Colon (tissue), 2 donors: ENCODE measurements around the gene RAB7B.
"Not testable (repeated sequence)": the region's sequence is repeated elsewhere in the genome, so short reads cannot be mapped to it uniquely, and the experiment has no call there.

Experiments
- FAIRE-seq: peaks from 2 replicates; lab custom pipeline; 2012; peaks lifted over from hg19 to GRCh38; lab: Jason Lieb, UNC
- donor health status: control.
- donor health status: control.

Gene RAB7B, protein sequence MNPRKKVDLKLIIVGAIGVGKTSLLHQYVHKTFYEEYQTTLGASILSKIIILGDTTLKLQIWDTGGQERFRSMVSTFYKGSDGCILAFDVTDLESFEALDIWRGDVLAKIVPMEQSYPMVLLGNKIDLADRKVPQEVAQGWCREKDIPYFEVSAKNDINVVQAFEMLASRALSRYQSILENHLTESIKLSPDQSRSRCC

DNA sequence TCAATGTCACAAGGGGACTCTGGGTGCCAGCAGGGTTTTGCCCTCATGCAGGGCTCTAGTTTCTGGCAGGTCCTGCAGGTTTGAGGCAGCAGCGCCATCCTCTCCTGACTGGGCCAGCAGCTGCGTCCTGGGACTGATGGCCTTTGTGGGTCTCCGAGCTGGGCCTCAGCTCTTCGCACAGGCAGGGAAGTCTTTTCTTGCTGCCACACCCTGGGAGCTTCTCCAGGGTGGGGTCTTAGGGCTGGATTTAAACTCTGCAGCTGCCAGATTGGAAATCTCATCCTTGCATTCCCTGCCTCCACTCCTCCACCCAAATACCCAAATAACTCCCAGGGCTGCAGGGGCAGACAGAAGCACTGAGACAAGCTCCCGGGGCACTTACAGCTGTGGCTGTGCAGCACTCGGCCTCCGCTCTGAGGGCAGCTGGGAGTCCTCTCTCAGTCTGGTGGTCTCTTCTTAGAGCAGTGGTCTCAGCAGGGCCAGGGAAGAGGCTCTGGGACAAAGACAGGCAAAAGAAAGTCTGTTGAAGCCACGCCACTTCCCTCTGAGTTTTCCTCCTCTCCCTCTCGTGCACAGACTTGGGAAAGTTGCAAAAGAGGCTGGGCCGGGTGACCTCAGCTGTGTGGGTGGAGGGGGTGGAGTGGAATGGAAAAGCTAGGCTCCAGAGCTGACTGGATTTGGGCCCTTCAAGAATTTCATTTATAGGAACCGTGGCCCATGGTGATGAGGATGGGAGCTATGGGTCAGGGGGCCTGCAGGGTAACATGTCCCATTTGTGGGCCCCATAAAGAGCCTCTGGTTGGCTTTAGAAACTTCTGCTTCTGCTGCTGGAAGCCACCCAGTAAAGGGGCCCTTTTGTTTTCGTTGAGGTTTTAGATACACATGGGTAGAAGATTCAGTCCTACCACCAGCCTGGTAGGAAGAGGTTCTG is at the start of gene RAB7B:
TSS of gene RAB7B (minus strand) at position 525 of the 931 bp plus-strand sequence. CDS start 9,260 bp downstream, outside the sequence.
- FAIRE-seq: no peak

DNA sequence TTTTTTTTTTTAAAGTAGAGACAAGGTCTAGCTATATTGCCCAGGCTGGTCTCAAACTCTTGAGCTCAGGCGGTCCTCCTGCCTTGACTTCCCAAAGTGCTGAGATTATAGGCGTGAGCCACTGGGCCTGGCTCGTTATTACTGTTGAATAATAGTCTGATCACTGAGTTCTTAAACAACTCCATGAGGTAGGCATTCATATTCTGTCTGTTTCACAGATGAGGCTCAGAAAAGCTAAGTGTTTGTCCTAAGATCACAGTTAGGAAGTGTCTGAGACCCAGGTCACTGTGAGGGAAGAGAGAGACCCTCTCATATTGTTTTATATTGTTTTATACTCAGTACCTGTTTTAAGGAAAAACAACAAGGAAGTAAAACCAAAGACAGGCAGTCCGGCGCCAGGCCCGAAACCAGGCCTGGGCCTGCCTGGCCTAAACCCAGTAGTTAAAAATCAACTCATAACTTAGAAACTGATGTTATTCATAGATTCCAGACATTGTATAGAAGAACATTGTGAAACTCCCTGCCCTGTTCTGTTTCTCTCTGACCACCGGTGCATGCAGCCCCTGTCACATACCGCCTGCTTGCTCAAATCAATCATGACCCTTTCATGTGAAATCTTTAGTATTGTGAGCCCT is 49.2 kb upstream of the RAB7B start:
- not testable (repeated sequence) for FAIRE-seq

DNA sequence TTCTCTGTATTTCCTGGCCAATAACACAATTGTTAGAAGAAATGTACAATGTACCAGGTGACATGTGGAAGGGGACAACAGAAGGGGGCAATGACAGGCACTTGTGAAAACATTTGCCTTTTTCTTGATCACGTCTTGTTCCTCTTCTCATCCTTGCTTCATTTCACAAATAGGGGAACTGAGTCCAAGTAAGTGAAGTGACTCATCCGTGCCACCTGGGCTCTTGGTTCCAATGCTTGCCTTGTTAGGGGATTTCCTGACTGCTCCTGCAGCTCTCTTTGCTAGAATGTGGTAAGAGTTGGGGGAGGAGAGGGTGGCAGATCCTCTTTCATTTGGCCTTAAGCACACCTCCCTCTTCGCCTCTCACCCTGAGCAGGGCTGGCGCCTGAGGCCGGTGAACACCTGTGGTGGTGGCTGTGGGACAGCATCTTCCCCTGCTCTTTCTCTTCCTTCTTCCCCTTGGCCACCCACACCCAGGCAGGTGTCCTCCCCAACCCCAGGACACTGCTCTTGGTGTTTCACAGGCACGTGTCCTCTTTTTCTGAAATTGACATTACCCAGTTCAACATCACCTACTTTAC is 47.5 kb upstream of the RAB7B start:
- FAIRE-seq: no peak

DNA sequence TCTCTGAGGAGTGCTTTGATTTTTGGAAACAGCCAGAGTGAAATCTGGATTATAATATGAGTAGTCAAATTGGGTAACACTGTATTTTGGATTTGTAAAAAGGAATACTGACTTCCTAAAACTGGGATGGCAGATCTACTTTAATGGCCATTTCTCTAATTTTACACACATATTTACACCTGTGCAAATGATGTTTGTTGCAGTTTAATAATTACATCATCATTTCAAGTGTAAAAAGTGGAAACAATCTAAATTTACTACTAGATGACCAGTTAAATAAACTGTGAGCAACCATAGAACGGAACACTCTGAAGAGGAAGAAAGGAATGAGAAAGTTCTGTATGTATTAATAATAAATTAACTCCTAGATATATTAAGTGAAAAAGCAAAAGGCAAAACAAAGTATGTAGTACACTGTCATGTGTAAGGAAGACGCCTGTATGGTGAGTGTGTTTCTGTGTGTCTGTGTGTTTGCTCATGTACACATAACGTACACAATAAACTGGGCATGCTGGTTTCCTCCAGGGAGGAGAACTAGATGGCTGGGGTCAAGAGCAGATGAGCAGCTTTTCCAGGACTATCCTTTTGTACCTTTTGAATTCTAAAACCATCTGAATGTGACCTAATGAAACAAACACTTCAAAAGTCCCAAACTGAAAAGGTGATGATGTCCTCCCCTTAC is 46.9 kb upstream of the RAB7B start:
- FAIRE-seq: no peak

DNA sequence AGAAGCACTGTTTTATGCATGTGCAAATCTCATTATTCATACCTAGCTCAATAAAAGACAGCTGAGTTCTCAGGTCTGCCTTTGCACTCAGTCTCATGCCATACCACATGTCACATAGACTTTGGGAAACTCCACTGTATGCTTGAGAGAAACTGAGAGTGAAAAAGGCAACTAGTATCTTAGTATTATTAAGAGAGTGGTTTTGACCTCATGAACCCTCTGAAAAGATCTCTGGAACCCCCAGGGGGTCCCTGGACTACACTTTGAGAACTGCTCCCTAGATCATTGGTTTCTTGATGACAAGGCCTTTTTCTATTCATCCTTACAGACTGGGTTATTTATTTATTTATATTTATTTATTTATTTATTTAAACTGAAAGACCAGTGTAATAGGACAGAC is 46.1 kb upstream of the RAB7B start:
- FAIRE-seq: no peak

DNA sequence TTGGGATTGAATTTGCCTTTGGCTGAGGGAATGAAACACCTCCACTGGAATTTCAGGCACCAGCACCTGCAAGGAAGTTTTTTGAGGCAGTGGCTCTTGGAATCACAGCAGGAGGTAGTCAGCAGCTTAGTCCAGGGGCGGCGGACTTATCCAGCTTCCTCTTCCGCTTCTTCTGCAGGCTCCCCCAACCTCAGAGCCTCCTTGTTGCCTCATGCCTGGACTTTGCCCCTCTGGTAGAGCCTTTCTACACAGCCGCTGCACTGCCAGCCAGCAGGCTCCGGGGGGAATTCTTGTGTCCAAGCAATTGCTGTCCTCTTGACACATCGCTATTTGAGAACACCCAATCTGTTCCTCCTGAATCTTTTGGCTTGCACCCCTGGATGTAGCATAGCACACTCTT is 45.4 kb upstream of the RAB7B start:
- no peak for FAIRE-seq

DNA sequence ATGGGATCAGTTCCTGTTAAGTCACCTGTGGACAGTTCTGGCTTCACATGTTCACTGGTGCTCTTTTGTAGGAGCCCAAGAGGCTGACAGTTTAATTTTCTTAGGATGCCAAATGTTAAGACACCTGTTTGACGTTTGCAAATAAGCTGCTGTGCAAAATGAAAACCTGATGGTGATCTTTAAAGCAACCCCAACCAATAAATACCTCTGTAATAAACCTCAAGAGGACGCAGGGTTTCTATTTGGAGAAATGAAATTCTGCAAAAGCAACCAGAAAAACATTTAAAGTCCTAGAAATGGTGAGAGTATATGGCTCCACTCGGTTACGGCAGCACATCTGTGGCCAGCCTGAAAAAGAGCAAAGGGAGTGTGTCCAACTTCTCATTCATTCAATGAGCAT is 44.1 kb upstream of the RAB7B start:
- no peak for FAIRE-seq

DNA sequence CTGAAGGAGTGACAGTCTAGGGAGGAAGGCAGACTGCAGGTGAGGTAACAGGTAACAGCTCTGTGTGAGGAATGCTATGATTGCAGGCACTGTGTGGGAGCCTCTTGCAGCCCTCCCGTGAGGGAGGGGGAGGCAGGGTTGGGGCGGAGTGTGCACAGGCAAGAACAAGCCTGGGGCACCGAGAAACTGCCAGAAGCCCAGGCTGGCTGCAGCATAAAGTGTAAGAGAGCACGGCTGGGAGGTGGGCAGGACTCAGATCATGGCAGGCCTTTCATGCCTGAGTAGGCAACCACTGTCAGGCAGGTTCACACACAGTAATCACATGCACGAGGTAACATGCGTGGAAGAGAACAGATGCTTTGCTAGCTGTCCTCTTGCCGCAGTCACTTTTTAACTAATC is 38.4 kb upstream of the RAB7B start:
- FAIRE-seq: no peak

DNA sequence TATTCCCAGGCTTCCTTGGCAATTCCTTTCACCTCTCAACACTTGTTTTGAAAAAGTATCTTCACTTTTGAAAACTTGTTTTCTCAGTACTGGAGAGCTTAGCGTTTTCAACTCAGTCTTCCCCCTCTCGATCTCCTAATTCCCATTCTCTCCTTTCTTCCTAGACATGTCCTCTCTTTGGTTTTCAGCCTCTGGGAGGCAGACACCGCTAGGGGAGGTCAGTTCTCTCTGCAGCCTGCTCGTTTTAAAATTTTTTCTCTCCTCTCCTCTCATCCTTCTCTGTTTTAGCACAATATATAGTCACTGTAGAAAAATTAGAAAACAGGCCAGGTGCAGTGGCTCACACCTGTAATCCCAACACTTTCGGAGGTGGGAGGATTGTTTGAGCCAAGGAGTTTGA is 37.1 kb upstream of the RAB7B start:
- no peak for FAIRE-seq

DNA sequence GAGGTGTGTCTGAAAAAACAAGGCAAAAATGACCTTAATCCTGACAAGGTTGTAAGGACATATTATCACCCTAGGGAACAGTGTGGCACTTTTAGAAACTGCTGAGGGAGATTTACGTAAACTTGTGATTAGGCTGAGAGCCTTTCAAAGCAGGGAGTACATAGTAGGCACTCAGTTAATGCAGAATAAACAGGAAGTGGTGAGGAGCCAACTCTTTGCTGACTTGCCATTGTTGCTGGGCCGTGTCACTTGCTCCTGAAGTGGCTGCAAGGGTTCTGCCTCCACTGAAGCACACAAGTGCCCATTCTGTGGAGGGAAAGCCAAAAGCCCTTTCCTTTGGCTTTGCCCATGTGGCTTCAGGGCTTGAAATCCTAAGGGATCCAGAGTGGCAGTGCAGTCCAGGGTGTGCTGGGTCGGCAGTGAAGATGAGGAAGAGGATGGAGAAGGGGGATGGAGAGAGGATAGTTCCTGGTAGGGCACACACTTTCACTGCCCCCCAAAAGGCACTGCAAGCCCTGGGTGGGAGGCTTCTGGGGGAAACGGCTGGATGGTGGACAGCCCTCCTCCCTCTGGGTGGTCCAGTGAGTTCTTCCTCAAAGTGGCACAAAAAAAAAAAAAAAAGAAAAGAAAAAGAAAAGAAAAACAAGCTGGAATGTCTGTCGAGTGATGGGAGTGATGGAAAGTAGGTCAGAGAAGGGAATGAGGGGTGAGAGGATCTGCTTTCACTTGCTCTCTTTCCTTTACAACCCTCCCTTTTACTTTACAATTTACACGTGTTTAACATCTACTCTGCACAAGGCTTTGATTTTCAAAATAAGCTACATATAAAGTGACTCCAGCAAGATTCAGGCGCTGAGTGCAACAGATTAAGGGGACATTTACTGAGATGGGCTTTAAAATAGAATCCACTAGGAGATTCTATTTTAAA is 36.1 kb upstream of the RAB7B start:
- FAIRE-seq: no peak

DNA sequence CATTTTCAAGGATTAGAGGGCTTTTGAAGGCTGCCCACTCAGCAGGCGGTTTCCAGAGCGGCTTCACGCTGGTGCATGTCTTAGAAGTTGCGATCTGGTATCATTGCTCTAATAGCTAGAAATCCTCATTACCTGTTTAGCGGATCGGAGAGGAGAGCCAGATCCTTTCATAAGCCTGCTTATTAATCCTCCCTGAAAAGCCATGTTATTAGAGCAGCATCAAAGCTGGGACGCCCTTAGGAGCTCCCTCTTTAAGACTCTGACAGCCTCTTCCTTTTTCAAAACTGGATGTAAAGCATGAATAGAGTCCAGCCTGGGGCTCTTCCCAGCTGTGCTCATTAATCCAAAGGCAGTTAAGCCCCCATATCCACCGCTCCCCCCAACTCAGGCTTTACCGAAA is 34.4 kb upstream of the RAB7B start:
- no peak for FAIRE-seq

DNA sequence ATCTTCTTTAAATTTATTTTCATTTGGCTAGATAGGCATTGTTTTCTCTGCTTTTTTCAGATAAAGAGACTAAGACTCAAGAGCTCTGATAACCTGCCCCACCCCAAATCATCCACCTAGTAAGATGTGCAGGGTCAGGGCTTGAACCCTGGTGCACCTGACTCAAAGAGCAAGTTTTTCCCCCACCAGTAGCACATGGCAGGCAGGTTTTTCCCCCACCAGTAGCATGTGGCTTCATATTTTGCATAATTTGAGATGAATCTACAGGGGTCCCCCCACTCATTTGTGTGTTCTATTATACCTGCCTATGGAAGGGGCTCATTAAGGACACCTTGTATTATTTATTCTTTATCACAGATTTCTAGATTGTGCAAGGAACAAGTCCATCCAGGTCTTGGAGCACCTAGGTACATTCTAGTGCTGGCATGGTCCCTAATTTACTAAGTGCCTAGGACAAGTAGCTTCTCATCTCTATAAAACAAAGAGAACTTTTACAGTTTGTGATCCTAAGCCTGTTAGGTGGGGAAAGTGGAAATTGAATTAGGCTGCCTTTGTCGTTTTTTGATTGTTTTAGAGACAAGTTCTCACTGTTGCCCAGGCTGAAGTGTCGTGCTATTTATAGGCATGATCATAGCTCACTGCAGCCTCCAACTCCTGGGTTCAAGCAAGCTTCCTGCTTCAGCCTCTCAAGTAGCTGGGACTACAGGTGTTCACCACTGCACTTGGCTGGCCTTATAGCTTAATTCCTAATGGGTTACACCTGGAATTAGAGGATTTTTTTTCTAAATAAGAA is 33.7 kb upstream of the RAB7B start:
- FAIRE-seq: no peak

DNA sequence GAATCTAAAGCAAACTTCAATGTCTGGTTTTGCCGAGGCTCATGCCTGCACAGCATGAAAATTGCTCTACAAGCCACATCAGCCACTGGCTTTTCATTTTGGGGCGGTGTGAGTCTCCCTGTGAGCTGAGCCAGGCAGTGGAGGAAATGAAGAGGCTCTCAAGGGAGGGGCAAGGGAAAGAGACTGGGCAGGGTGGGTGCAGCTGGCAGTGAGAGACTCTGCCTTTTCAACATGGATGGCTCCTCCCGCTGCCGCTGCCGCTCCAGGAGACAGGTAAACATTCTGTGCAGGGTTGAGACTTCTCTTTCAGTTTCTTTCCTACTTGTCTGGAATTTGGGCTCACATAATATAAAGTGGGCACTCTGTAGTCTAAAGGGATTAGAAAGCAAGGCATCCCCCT is 31.8 kb upstream of the RAB7B start:
- FAIRE-seq: no peak

DNA sequence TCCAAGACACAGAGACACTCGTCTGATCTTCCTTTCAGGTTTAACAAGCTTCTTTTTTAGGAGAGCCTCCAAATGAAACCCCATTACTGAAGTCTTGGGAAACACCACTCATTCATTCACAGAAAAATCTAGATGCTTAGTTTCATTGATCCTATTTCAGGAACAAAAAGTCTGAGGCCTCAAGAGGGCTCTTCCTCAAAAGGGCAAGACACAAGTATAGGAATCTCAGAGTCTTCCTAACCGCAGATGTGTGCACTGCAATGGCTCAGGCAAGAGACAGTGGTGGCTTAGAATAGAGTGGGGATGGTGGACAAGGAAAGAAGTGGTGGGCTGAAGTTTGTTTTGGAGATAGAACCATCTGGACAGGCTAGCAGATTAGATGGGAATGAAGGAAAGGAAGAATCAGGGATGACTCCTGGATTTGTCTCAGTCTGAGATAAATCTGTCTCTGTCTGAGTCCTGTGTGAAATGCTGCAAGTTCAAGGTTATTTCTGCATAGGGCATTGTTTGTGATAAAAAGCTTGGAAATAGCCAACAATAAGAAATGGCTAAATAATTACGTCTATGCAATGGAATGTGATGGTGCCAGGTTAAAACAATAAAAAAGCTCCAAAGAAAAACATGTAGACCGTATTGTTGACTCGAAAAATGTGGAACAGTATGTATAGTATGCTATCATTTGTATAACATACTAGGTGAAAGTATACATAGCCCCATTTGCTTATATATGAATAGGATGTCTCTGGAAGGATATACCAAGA is 29.4 kb upstream of the RAB7B start:
- no peak for FAIRE-seq

DNA sequence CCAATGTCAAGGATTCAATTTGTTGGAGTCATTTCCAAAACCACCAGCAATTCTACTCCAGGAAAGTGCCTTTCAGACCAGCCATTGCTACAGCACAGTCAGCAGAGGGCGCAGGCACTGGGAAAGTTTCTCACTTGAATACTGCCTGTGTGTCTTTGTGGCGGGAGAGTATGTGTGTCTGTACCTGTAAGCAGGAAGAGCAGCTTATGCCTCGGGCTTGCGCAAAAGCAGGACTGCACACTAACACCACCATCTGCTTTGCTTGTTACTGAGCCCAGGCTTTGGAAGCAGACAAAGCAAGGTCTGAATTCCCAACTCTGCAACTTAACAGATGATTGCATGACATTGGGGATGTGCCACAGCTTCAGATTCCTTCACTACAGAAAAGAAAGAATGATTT is 27.5 kb upstream of the RAB7B start:
- no peak for FAIRE-seq

DNA sequence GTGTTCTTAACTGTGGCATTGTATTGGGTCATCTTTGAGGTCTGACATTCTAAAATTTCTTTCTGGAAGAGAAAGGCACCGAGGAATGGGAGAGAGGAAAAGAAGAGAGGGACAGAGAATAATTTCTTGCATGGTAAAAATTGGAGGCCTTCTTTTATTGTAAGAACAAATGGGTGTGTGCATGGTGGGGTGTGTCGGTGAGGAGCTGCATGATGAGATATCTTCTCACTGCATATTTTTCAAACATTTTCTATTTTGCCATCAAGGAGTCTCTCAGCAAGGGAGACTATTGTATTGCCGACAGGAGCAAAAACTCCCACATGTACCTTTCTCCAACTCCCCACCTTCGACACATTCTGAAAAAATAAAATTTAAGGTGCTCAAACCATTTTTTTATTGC is 27.0 kb upstream of the RAB7B start:
- FAIRE-seq: no peak

DNA sequence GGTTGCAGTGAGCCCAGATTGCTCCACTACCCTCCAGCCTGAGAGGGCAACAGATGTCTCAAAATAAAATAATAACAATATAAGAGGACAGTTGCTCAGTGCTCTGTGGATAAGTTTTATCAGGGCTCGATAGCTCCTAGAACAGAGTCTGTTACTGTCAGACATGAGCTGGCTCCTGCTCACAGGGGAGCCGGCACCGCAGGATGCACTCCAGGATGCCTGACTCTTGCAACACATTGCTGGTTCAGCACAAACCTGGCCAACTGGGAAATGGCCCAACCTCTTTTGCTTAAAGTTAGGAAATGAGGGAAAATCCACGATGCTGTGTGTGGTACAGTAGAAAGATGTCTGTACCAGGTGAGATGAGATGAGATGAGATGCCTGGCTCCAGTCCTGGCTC is 26.3 kb upstream of the RAB7B start:
- FAIRE-seq: no peak

DNA sequence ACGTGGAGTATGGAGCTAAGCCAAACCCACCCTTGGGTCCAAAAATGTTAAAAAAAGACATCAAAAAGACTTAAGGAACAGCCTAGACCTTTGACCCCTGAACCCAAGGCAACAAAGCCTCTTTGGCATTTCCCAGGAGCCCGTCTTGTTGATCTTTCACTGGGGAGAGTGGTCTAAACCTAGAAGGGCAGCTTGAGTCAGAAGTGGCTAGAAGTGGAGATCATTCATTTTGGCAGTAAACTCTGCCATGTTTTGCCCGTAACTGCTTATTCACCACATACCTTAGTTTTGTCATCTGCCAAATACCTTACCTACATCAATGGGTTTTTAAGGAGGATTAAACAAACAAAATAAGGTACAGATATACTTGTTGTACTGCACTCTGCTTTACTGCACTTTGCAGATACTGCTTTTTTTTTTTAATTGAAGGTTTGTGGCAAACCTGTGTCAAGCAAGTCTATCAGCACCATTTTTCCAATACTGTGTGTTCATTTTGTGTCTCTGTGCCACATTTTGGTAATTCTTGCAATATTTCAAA is 22.2 kb upstream of the RAB7B start:
- no peak for FAIRE-seq

DNA sequence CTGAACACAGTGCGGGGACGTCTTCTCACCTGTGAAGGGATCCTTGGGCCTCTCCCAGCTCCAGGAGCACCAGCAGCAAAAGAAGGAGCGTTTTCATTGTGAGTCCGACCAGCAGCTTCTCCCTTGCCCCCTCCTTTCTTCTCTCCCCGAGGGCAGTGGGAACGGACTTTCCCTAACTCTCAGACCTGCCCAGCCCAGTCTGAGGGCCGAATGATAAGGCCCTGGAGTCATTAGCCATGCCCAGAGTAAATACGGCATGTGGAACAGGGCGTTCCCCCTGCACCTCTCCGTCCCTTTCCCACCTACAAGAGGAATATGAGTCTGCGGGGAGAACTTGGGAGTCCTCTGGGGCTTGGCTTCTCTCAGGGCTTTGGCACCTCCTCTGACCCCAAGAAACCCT is 20.5 kb upstream of the RAB7B start, which contains the start of gene CTSE:
TSS of gene CTSE (minus strand) at position 201 of the 400 bp plus-strand sequence. CDS start at position 97, 104 bp downstream.
- no peak for FAIRE-seq
